ENCODE measurements around the gene C2orf69. TPM values are rescaled to one million over a fixed set of nuclear protein-coding genes. Genes with fewer than 3 reads are reported as not detected.

The C2orf69 gene
- polyA plus RNA-seq, 4 donors: 6.8 to 12.7 (median 8.0) TPM

GRCh38 chr2:199943373-199943772, 32.3 kb downstream of the C2orf69 start:
- Histone ChIP-seq H3K36me3 (ENCODE audit: control insufficient read depth in 3 of 3, insufficient read depth in 2 of 3, low read depth in 1 of 3, low read length in 3 of 3) (peaks cover 2 to 11% (median 6%) of the 10 kb centered on the region in 3 donors), H3K4me1 (ENCODE audit: control insufficient read depth in 3 of 3, insufficient read depth in 2 of 3, low read depth in 1 of 3, low read length in 2 of 3) (peaks cover 3 to 6% (median 4%) of the 10 kb centered on the region in 3 donors), H3K4me3 (ENCODE audit: low read depth in 1 of 3, low read length in 3 of 3) (no peak overlapping the region), H3K27me3 (ENCODE audit: control insufficient read depth in 3 of 3, insufficient read depth in 3 of 3, low read length in 3 of 3) (no peaks in the 10 kb centered on the region), H3K27ac (ENCODE audit: low read depth in 1 of 3, low read length in 2 of 3) (no peak overlapping the region), H3K9me3 (ENCODE audit: control insufficient read depth in 2 of 2, insufficient read depth in 1 of 2, low read depth in 1 of 2, low read length in 1 of 2) (no peaks in the 10 kb centered on the region)
- 85 to 92% (median 86%) methylated on average over 4 of the region's 4 CpGs for WGBS, 3 donors
- no peak for FAIRE-seq
- DNase-seq: no peak

- DNase-seq (no peak), FAIRE-seq (no peak)
- Histone ChIP-seq H3K9me3 (ENCODE audit: control insufficient read depth in 2 of 2, insufficient read depth in 1 of 2, low read depth in 1 of 2, low read length in 1 of 2) (no peaks in the 10 kb centered on the region), H3K4me1 (ENCODE audit: control insufficient read depth in 3 of 3, insufficient read depth in 2 of 3, low read depth in 1 of 3, low read length in 2 of 3) (peaks cover 3 to 6% (median 4%) of the 10 kb centered on the region in 3 donors), H3K36me3 (ENCODE audit: control insufficient read depth in 3 of 3, insufficient read depth in 2 of 3, low read depth in 1 of 3, low read length in 3 of 3) (peaks cover 2 to 11% (median 7%) of the 10 kb centered on the region in 3 donors), H3K27me3 (ENCODE audit: control insufficient read depth in 3 of 3, insufficient read depth in 3 of 3, low read length in 3 of 3) (no peaks in the 10 kb centered on the region), H3K27ac (ENCODE audit: low read depth in 1 of 3, low read length in 2 of 3) (no peak overlapping the region), H3K4me3 (ENCODE audit: low read depth in 1 of 3, low read length in 3 of 3) (no peak overlapping the region)
- WGBS, 3 donors: 95 to 100% (median 96%) methylated on average over 1 of the region's 1 CpG
Observed at GRCh38 chr2:199946196-199946595, 35.1 kb downstream of the C2orf69 start.

- peaks cover under 1 to 4% (median 2%) of the 10 kb centered on the region in 3 donors for H3K4me1 ChIP-seq (ENCODE audit: control insufficient read depth in 3 of 3, insufficient read depth in 2 of 3, low read depth in 1 of 3, low read length in 2 of 3)
- no peak overlapping the region for H3K27ac ChIP-seq (ENCODE audit: low read depth in 1 of 3, low read length in 2 of 3)
- FAIRE-seq (peak; percentile 26), DNase-seq (no peak)
- H3K36me3 ChIP-seq (ENCODE audit: control insufficient read depth in 3 of 3, insufficient read depth in 2 of 3, low read depth in 1 of 3, low read length in 3 of 3): peaks cover 2 to 11% (median 7%) of the 10 kb centered on the region in 3 donors
- H3K9me3 ChIP-seq (ENCODE audit: control insufficient read depth in 2 of 2, insufficient read depth in 1 of 2, low read depth in 1 of 2, low read length in 1 of 2): no peaks in the 10 kb centered on the region
- H3K27me3 ChIP-seq (ENCODE audit: control insufficient read depth in 3 of 3, insufficient read depth in 3 of 3, low read length in 3 of 3): no peaks in the 10 kb centered on the region
- H3K4me3 ChIP-seq (ENCODE audit: low read depth in 1 of 3, low read length in 3 of 3): no peak overlapping the region
Observed at GRCh38 chr2:199946836-199947235, 35.7 kb downstream of the C2orf69 start.

GRCh38 chr2:199950396-199950795, 39.3 kb downstream of the C2orf69 start:
- 87 to 96% (median 91%) methylated on average over 5 of the region's 5 CpGs for WGBS, 3 donors
- H3K4me3 ChIP-seq (ENCODE audit: low read depth in 1 of 3, low read length in 3 of 3): no peak overlapping the region
- H3K27me3 ChIP-seq (ENCODE audit: control insufficient read depth in 3 of 3, insufficient read depth in 3 of 3, low read length in 3 of 3): no peaks in the 10 kb centered on the region
- no peak overlapping the region for H3K27ac ChIP-seq (ENCODE audit: low read depth in 1 of 3, low read length in 2 of 3)
- peaks cover 5 to 7% (median 7%) of the 10 kb centered on the region in 3 donors for H3K4me1 ChIP-seq (ENCODE audit: control insufficient read depth in 3 of 3, insufficient read depth in 2 of 3, low read depth in 1 of 3, low read length in 2 of 3)
- FAIRE-seq (no peak), DNase-seq (no peak)
- peaks cover 2 to 14% (median 7%) of the 10 kb centered on the region in 3 donors for H3K36me3 ChIP-seq (ENCODE audit: control insufficient read depth in 3 of 3, insufficient read depth in 2 of 3, low read depth in 1 of 3, low read length in 3 of 3)
- H3K9me3 ChIP-seq (ENCODE audit: control insufficient read depth in 2 of 2, insufficient read depth in 1 of 2, low read depth in 1 of 2, low read length in 1 of 2): no peaks in the 10 kb centered on the region

- DNase-seq (no peak), FAIRE-seq (peak; percentile 39)
- H3K36me3 ChIP-seq (ENCODE audit: control insufficient read depth in 3 of 3, insufficient read depth in 2 of 3, low read depth in 1 of 3, low read length in 3 of 3): peaks cover 0 to 14% (median 3%) of the 10 kb centered on the region in 3 donors
- H3K4me1 ChIP-seq (ENCODE audit: control insufficient read depth in 3 of 3, insufficient read depth in 2 of 3, low read depth in 1 of 3, low read length in 2 of 3): peaks cover 5 to 7% (median 7%) of the 10 kb centered on the region in 3 donors
- H3K27ac ChIP-seq (ENCODE audit: low read depth in 1 of 3, low read length in 2 of 3): no peak overlapping the region
- no peaks in the 10 kb centered on the region for H3K9me3 ChIP-seq (ENCODE audit: control insufficient read depth in 2 of 2, insufficient read depth in 1 of 2, low read depth in 1 of 2, low read length in 1 of 2)
- H3K27me3 ChIP-seq (ENCODE audit: control insufficient read depth in 3 of 3, insufficient read depth in 3 of 3, low read length in 3 of 3): no peaks in the 10 kb centered on the region
- WGBS, 3 donors: 39 to 43% (median 41%) methylated on average over 1 of the region's 1 CpG
- H3K4me3 ChIP-seq (ENCODE audit: low read depth in 1 of 3, low read length in 3 of 3): no peak overlapping the region
Observed at GRCh38 chr2:199951023-199951422, 39.9 kb downstream of the C2orf69 start.

- peak overlapping the region; percentile 93 to 98 (median 95) for H3K27ac ChIP-seq (ENCODE audit: low read depth in 1 of 3, low read length in 2 of 3)
- H3K27me3 ChIP-seq (ENCODE audit: control insufficient read depth in 3 of 3, insufficient read depth in 3 of 3, low read length in 3 of 3): no peaks in the 10 kb centered on the region
- peaks cover 0 to 7% (median 1%) of the 10 kb centered on the region in 3 donors for H3K36me3 ChIP-seq (ENCODE audit: control insufficient read depth in 3 of 3, insufficient read depth in 2 of 3, low read depth in 1 of 3, low read length in 3 of 3)
- H3K4me1 ChIP-seq (ENCODE audit: control insufficient read depth in 3 of 3, insufficient read depth in 2 of 3, low read depth in 1 of 3, low read length in 2 of 3): peaks cover 9 to 13% (median 10%) of the 10 kb centered on the region in 3 donors
- peak overlapping the region; percentile 89 to 98 (median 90) for H3K4me3 ChIP-seq (ENCODE audit: low read depth in 1 of 3, low read length in 3 of 3)
- no peaks in the 10 kb centered on the region for H3K9me3 ChIP-seq (ENCODE audit: control insufficient read depth in 2 of 2, insufficient read depth in 1 of 2, low read depth in 1 of 2, low read length in 1 of 2)
- DNase-seq (no peak), FAIRE-seq (no peak)
- WGBS, 3 donors: 0 to 1% (median 1%) methylated on average over 13 of the region's 13 CpGs
Observed at GRCh38 chr2:199955007-199955338, 43.9 kb downstream of the C2orf69 start.

GRCh38 chr2:199955339-199956061, 44.4 kb downstream of the C2orf69 start, which contains the start of the genes MAIP1 and TYW5:
MAIP1 (plus strand) TSS chr2:199955582; CDS start chr2:199955799, 217 bp downstream.
TYW5 (minus strand) TSS chr2:199955491; CDS start chr2:199955470, 21 bp downstream.
- Histone ChIP-seq H3K36me3 (ENCODE audit: control insufficient read depth in 3 of 3, insufficient read depth in 2 of 3, low read depth in 1 of 3, low read length in 3 of 3) (peaks cover 0 to 4% (median 1%) of the 10 kb centered on the region in 3 donors), H3K27ac (ENCODE audit: low read depth in 1 of 3, low read length in 2 of 3) (peak within 1 kb of the TSS; percentile 93 to 98 (median 95)), H3K4me3 (ENCODE audit: low read depth in 1 of 3, low read length in 3 of 3) (peak within 1 kb of the TSS; percentile 89 to 98 (median 90)), H3K9me3 (ENCODE audit: control insufficient read depth in 2 of 2, insufficient read depth in 1 of 2, low read depth in 1 of 2, low read length in 1 of 2) (no peaks in the 10 kb centered on the region), H3K27me3 (ENCODE audit: control insufficient read depth in 3 of 3, insufficient read depth in 3 of 3, low read length in 3 of 3) (no peaks in the 10 kb centered on the region), H3K4me1 (ENCODE audit: control insufficient read depth in 3 of 3, insufficient read depth in 2 of 3, low read depth in 1 of 3, low read length in 2 of 3) (peaks cover 9 to 13% (median 10%) of the 10 kb centered on the region in 3 donors)
- FAIRE-seq: no peak
- peak; percentile 88 to 94 for DNase-seq
- WGBS, 3 donors: 0% methylated on average over 62 to 64 of the region's 64 CpGs

GRCh38 chr2:199956062-199956380, 44.9 kb downstream of the C2orf69 start:
- Histone ChIP-seq H3K36me3 (ENCODE audit: control insufficient read depth in 3 of 3, insufficient read depth in 2 of 3, low read depth in 1 of 3, low read length in 3 of 3) (peaks cover 0 to 4% (median 3%) of the 10 kb centered on the region in 3 donors), H3K27ac (ENCODE audit: low read depth in 1 of 3, low read length in 2 of 3) (peak overlapping the region; percentile 93 to 98 (median 95)), H3K4me3 (ENCODE audit: low read depth in 1 of 3, low read length in 3 of 3) (peak overlapping the region; percentile 89 to 98 (median 90)), H3K27me3 (ENCODE audit: control insufficient read depth in 3 of 3, insufficient read depth in 3 of 3, low read length in 3 of 3) (no peaks in the 10 kb centered on the region), H3K4me1 (ENCODE audit: control insufficient read depth in 3 of 3, insufficient read depth in 2 of 3, low read depth in 1 of 3, low read length in 2 of 3) (peaks cover 9 to 13% (median 10%) of the 10 kb centered on the region in 3 donors), H3K9me3 (ENCODE audit: control insufficient read depth in 2 of 2, insufficient read depth in 1 of 2, low read depth in 1 of 2, low read length in 1 of 2) (no peaks in the 10 kb centered on the region)
- FAIRE-seq: no peak
- 1% methylated on average over 9 to 10 of the region's 10 CpGs for WGBS, 3 donors
- peak in 1 of 2 donors; percentile 24 for DNase-seq
